Measurements from ENCODE around the gene HHIPL2.
"Not testable (repeated sequence)": the region's sequence is repeated elsewhere in the genome, so short reads cannot be mapped to it uniquely, and the experiment has no call there.

The HHIPL2 gene

DNA sequence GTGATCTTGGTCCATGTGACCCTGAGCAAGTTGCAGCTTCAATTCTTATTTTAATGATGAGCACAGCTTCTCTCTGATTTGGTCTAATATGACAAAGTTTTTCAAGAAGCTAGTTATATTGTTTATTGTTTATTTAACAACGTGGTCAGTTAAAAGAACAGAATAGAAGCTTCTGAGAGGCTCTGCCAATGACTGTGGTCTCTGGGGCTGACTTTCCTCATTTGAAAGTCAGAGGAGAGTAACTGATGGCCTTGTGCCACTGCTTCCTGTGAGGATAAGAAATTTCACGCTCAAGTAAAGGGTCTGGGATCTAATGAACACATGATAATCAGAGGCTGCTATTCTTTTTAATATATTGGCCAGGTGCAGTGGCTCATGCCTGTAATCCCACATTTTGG is 7.3 kb downstream of the HHIPL2 start:
- in situ Hi-C loops (cut with MboI; ENCODE audit: low sequenced_read_pairs), result no loop called here

DNA sequence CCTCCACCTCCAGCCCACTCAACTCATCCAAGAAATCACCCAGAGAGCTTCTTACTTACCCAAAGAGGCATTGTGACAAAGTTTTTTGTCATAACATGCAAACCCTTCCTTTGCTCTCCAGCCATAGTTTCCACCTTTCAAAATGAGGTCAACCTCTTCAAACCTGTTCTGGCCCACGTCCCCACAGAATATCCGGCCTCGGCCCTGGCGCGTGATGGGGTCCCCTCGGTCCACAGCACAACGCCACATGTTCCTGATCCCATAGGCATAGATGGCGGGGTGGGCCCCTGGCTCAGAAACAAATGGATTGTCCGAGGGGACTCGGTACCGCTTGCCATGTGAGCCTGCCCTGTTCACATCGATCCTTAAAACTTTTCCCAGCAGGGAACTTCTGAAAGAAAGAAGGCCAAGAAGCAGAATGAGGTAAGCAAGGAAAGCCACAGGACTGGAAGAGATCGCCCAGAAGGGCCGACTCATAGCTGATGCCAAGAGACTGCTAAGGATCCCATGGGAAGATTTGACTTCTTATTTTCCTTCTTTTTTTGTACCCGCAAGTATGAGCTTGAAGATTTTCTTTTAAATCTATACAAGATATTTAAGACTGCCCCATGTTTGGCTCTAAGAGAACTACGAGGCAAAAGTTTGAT is 7.8 kb downstream of the HHIPL2 start:
- in situ Hi-C loops (cut with MboI; ENCODE audit: low sequenced_read_pairs), result no loop called here

DNA sequence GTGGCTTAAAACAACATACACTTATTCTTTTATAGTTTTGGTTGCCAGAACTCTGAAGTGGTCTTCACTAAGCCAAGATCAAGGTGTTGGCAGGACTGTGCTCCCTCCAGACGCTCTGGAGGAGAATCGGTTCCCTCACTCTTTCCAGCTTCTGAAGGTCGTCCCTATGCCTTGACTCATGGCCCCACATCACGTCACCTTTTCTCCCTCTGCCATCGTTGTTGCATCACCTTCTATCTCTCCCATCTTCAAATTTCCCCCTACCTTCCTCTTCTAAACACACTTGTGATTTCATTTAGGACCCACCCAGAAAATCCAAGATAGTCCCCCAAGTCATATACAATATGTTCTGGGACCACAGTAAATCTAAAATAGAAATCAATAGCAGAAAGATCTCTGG is 12.4 kb downstream of the HHIPL2 start:
- in situ Hi-C loops (cut with MboI; ENCODE audit: low sequenced_read_pairs), result no loop called here

DNA sequence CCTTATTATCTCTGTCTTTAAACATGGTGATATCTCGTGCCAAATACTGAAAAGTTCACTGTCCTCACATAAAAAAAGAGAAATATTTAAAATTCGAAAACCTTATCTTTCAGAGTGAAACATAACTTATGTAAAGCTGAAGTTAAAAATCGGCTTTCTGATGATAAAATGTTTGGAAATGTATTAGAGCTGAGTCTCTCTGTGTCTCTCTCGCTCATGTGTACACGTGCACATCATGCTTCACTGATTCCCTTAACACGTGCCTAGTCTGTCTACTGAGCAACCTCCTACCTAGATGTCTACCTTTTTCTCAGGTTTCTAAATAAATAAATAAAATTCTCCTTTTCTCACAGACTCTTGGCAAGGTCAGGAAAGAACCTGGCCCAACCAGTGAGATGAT is 17.1 kb downstream of the HHIPL2 start:
- in situ Hi-C loops (cut with MboI; ENCODE audit: low sequenced_read_pairs), result no loop called here

DNA sequence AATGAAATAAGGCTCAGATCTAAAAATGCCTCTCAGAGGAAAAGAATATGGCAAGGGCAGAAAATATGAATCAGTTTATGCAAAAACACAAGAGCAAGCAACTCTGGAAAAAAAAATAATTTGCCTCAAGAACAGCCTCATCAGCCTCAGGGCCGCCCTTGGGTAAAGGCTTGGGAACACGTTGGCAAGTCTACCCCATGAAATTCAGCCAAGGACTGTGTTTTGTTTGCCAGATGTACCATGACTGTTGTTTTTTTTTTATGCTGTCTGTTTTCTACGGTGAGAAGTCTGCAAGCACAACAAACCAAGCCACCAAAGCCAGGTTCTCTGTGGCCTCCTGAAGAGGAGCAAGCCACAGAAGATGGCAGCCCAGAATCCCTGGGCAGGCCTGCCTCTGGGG is 18.0 kb downstream of the HHIPL2 start:
- in situ Hi-C loops (cut with MboI; ENCODE audit: low sequenced_read_pairs), result no loop called here

DNA sequence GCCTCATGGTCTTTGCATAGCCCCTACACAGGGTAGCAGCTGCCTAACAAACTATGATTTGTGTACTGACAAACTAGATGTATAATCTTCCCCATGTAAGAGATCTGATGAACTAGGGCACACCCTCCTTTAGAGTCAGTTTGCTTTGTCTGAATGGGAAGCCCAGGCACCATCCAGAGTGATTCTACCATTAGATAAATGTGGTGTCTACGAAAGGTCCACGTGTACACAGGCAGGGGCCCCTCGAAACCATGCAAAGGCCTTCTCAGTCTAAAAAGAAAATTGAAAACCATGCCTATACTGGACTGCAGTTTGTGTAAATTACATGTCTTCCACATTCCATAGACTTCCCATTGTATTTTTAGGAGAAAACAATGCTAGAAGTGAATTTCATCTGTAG is 18.7 kb downstream of the HHIPL2 start:
- in situ Hi-C loops (cut with MboI; ENCODE audit: low sequenced_read_pairs), result no loop called here

DNA sequence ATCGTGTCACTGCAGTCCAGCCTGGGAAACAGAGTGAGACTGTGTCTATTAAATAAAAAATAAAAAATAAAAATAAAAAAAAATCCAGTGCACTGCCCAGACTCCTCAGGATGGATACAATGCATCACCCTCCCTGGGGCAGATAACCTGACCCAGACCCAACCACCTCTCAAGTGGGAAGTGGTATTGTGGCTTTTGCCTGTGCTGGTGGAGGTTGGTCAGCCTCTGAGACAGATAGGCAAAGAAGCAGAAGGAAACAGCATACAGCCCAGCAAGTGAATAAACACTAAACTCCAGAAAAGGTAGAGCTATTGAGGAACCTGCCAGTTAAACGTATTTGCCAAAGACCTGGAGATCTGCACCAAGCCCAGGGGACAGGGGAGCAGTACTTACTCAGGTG is 22.0 kb downstream of the HHIPL2 start:
- in situ Hi-C loops (cut with MboI; ENCODE audit: low sequenced_read_pairs), result no loop called here

DNA sequence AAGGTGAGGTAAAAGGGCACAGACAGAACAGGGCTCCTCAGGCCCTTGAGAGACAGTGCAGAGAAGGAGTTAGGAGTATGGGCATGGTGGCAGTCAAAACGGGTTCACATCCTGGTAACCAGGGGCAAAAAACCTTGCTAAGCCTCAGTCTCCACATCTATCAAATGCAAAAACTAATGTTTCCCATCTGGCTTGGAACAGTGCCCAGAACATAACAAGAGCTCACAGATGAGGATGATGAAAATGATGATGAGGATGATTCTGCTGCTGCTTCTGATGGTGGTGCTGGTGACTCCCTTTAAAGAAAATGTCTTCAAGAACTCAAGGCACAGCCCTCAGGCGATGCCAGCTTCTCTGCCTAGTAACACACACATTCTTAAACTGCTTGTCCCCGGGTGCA is 24.1 kb downstream of the HHIPL2 start:
- in situ Hi-C loops (cut with MboI; ENCODE audit: low sequenced_read_pairs), result no loop called here

DNA sequence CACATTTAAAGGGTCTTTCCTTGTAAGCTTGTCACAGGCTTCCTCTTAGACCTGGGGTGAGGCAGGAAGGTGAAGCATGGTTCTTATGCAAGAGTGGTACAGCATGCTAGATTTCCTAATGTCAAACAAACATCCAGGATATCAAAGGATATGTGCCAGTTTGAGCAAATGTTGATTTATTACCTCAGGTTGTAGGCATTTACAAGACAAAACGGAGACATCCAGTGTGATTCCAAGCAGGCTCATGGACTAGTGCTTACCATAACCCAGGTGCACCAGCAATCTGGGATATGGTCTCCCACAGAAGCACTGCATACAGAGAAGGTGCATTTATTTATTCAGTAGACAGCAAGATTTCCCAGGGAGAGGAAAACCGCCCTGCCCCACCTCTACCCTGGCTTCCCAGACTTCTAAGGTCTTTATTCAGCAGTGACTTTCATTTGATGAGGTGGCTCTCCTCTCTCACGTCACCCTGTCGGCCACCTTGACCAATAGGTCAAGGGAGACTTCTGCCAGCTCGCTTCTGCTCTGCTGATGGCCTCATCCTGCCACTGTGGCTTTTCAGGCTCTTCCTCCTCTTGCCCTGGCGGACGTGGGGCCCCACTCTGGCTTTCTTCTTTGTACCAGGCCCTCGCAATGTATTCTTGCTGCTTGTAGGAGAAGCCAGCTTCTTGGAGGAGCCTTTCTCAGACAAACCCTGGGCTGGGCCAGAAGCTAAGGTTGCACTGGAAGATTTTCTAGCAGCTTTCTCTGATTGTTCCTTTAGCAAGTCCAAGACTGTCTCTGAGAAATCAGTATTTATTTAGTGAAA is 25.6 kb downstream of the HHIPL2 start:
- in situ Hi-C loops (cut with MboI; ENCODE audit: low sequenced_read_pairs), result no loop called here

DNA sequence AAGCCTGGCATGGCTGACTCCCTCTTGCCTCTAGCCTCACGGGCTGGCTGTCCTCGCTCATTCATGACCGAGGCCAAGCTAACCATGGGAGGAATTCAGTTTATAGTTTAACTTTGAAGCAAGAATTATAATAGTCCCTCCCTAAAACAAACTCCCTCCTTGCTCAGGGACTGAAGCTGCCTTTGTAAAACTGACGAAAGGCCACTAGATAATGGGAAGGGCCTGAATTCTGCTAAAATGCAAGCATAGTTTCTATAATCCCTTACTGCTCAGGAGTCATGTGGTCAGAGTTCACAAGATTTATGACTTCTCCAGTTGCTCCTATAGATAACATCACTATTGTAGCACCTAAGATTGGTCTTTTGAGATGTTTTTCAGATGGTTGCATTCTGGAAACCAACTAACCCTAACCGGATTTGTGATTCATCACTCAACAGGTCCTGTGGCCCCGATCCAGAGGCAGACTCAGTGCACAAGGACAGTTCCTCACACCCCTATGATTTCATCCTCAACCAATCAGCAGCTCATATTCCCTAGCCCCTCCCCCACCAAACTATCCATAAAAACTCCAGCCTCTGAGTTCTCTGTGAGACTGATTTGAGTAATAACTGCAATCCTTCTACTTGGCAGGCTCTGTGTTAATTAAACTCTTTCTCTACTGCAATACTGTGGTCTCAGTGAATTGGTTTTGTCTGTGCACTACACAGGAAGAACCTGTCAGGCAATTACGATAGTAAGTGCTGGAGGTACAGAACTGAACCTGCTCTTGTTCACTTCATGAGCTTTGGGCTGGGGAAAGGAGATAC is 26.4 kb downstream of the HHIPL2 start:
- in situ Hi-C loops (cut with MboI; ENCODE audit: low sequenced_read_pairs), result no loop called here

DNA sequence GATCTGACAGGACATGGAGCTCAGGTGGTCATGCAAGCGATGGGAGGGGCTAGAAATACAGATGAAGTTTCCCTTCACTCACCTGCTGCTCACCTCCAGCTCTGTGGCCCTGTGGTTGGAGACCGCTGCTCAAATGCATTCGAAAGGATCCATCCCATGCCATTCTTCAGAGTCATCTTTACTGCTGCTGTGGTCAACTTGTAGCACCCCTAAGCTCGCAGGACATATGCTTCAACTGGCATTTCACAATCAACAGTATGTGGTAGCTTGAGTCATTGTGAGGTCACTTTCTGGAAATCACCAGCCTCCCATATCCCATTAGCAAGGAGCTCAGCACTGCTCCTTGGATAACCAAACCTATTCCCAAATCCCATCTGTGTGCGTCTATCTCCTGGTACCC is 58.4 kb downstream of the HHIPL2 start:
- in situ Hi-C loops (cut with MboI; ENCODE audit: low sequenced_read_pairs), result not testable (repeated sequence)

DNA sequence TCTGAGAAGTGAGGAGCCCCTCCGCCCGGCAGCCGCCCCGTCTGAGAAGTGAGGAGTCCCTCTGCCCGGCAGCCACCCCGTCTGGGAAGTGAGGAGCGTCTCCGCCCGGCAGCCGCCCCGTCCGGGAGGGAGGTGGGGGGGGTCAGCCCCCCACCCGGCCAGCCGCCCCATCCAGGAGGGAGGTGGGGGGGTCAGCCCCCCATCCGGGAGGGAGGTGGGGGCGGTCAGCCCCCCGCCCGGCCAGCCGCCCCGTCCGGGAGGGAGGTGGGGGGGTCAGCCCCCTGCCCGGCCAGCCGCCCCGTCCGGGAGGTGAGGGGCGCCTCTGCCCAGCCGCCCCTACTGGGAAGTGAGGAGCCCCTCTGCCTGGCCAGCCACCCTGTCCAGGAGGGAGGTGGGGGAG is 60.1 kb downstream of the HHIPL2 start:
- in situ Hi-C loops (cut with MboI; ENCODE audit: low sequenced_read_pairs), result not testable (repeated sequence)

DNA sequence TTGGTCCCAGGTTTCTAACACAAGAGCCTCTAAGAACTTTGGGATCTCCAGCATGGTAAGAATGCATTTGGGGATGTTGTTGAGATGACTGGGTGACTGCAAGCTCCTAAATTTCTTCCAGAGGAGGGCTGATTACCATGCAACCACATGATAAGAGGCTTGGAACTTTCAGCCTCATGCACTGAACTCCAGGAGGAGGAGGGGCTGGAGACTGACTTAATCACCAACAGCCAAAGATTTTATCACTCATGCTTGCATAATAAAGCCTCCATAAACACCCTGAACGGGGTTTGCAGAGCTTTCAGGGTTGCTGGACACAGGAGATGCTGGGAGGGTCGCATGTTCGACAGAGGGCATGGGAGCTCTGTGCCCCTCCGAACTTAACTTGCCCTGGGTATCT is 63.9 kb downstream of the HHIPL2 start:
- in situ Hi-C loops (cut with MboI; ENCODE audit: low sequenced_read_pairs), result not testable (repeated sequence)

DNA sequence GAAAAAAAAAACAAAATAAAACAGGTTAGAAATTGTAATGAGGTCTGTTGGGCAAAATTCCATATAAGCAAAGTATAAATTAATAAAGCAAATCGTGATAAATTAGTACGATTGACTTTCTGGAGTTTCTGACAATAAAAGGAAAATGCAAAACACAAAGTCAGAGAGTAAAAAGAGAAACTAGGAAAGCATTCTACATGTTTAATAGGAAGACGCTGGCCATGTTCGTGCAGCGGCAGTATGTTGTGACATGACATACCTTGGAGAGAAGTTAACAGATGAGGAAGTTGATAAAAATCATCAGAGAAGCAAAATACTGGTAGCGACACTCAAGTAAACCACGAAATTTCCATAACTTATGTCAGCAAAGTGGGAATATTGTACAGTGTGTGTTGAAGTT is 68.3 kb downstream of the HHIPL2 start:
- in situ Hi-C loops (cut with MboI; ENCODE audit: low sequenced_read_pairs), result not testable (repeated sequence)

DNA sequence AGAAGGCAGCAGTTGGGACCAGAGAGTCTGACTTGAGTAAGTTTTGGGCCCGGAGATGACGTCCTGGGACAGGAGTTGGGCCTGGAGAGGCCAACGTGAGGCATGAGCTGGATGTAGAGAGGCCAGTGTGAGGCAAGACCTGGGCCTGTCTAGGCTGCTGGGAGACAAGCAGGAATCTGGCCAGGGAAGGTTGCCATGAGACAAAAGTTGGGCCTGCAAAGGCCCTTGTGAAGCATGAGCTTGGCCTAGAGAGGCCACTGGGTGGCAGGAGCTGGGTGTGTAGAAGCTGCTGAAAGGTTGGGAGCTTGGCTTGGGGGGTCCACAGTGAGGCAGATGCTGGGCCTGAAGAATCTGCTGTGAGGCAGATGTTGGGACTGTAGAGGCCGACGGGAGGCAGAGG is 71.5 kb downstream of the HHIPL2 start:
- in situ Hi-C loops (cut with MboI; ENCODE audit: low sequenced_read_pairs), result not testable (repeated sequence)

DNA sequence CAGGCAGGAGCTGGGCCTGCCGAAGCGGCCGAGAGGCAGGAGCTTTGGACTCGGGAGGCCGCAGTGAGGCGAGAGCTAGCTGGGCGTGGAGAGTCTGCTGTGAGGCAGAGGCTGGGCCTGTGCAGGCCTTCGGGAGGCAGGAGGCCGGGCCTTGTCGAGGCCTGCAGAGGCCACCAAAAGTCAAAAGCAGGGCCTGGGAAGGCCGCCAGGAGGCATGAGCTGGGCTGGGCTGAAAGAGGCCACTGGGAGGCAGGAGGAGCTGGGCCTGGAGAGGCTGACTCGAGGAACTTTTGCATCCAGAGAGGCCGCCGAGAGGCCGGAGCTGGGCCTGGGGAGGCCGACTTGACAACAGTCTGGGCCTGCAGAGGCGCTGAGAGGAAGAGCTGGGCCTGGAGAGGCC is 74.2 kb downstream of the HHIPL2 start:
- in situ Hi-C loops (cut with MboI; ENCODE audit: low sequenced_read_pairs), result not testable (repeated sequence)

DNA sequence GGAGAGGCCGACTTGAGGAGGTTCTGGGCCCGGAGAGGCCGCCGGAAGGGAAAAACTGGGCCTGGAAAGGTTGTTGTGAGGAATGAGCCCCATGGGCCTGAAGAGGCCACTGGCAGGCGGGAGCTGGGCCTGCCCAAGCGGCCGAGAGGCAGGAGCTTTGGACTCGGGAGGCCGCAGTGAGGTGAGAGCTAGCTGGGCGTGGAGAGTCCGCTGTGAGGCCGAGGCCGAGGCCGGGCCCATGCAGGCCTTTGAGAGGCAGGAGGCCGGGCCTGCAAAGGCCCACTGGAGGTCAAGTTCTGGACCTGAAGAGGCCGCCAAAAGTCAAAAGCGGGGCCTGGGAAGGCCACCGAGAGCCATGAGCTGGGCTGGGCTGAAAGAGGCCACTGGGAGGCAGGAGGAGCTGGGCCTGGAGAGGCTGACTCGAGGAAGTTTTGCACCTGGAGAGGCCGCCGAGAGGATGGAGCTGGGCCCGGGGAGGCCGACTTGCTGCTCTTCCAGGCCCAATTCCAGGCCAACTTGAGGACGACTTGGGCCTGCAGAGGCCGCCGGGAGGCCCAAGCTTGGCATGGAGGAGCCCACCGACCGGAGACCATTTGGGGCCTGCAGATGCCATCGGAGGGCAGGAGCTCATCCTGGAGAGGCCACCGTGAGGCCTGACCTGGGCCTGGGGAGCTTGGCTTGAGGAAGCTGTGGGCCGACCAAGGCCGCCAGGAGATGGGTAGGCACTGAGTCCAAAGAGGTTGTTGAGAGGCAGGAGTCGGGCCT is 74.9 kb downstream of the HHIPL2 start:
- in situ Hi-C loops (cut with MboI; ENCODE audit: low sequenced_read_pairs), result not testable (repeated sequence)

Measured in HL-60/S4 treated with retinoic acid at 250 ng/mL for 4 days and 3 days (cell line).